ENCODE data around the gene BCL2.

Gene BCL2

GRCh38 chr18:63111671-63112402, 207.7 kb downstream of the BCL2 start:
- no peak for TF ChIP-seq ZFX (IDR thresholded peaks at IDR 0.05)
- no peak for TF ChIP-seq CTCF (conservative IDR thresholded peaks at IDR 0.05)
- no peak overlapping the region for H3K27ac ChIP-seq

- TF ChIP-seq ZFX (IDR thresholded peaks at IDR 0.05) (no peak), CTCF (conservative IDR thresholded peaks at IDR 0.05) (no peak)
- H3K27ac ChIP-seq, result no peak overlapping the region
Observed at GRCh38 chr18:63109802-63110201, 209.8 kb downstream of the BCL2 start.

DNA sequence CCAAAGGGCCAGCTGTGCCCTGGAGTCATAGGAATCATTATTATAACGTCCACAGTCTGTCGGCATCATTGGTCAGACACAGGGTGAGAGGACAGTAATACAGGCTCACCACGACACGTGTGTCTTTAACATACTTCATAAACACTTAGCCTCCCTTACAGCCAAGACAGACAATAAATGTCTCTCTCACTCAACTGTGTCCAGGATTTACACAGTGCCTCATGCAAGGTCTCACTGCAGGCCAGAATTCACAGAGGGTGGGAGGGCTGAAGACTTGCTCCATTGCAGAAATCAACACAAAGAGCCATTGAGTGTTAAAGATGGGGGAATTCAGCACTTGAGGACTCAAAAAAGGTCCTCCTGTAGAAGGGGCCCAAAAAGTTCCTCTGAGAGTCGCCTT, 210.5 kb downstream of the BCL2 start:
- TF ChIP-seq ZFX (IDR thresholded peaks at IDR 0.05) (no peak), CTCF (conservative IDR thresholded peaks at IDR 0.05) (no peak)
- no peak overlapping the region for H3K27ac ChIP-seq

DNA sequence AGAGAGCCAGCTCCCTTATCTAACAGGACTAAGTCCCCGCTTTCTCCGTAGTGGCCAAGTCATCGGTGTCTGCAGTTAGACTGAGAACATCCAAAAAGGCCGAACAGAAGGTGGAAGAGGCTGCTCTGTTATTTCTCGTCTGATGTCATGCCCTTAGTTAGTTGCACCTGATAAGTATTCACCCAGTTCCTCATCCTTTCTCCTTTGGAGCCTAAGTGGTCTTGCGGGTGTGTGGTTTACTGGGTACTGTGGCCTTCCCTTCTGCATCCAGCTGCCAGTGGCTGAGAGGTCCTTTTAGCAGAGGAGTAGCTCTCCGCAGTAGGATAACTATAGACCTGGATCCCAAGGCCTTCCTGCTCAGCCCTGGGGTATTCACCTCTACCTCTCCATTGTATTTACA, 211.6 kb downstream of the BCL2 start:
- TF ChIP-seq CTCF (conservative IDR thresholded peaks at IDR 0.05) (no peak), ZFX (IDR thresholded peaks at IDR 0.05) (no peak)
- H3K27ac ChIP-seq, result no peak overlapping the region

- TF ChIP-seq CTCF (conservative IDR thresholded peaks at IDR 0.05) (no peak), ZFX (IDR thresholded peaks at IDR 0.05) (no peak)
- H3K27ac ChIP-seq, result no peak overlapping the region
Observed at GRCh38 chr18:63107171-63107845, 212.3 kb downstream of the BCL2 start.

DNA sequence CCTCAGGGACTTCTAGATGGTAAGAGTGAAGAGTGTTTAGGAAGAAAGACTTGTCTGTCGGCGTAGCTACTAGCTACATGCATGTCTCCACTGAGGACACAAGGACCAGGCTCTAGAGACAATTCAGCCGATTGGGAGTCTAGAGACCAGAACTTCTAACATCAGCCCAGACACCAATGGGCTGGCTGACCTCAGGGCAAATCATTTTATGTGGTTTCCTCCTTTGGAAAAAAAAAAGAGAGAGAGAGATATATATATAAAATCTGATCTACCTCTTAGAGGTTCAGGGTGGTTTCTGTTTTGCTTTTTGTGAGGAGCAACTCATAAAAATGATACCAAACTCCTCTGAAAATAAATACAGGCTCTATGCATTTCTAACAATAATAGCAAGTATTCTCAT, 212.8 kb downstream of the BCL2 start:
- TF ChIP-seq ZFX (IDR thresholded peaks at IDR 0.05), result no peak
- TF ChIP-seq CTCF (conservative IDR thresholded peaks at IDR 0.05), result no peak

GRCh38 chr18:63105636-63106316, 213.8 kb downstream of the BCL2 start:
- TF ChIP-seq ZFX (IDR thresholded peaks at IDR 0.05) (no peak), CTCF (conservative IDR thresholded peaks at IDR 0.05) (no peak)
- no peak overlapping the region for H3K27ac ChIP-seq

More for the DNA sequence above, 212.8 kb downstream of the BCL2 start:
- H3K27ac ChIP-seq, result no peak overlapping the region

All from C4-2B (cell line).